ENCODE data around the gene GUSB. TPM values are rescaled to one million over a fixed set of nuclear protein-coding genes. Genes with fewer than 3 reads are reported as not detected.

Gene GUSB
- total RNA-seq, 2 donors from 2014 or later: 51.7 to 52.9 TPM

DNA sequence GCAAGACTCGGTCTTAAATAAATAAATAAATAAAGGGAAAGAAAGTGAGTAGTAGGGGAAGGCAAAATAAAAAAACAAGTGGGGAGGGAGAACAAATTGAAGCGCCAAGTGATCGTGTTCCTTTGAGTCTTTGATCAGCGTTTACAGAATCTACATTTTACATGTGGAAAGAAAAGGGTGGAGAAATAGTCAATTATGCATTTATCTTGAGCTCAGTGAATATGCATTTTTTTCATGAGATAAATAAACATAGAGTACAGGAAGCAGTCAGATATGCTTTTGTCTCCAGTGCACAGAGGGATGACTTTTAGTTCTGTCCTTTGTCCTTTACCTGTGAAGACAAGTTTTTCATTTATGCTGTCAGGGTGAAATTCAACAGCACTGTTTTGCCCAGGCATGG, 6.1 kb upstream of the GUSB start:
- no peaks in the 10 kb centered on the region for H3K4me1 Mint-ChIP-seq (ENCODE audit: low read depth)
- no peaks in the 10 kb centered on the region for H3K36me3 Mint-ChIP-seq (ENCODE audit: insufficient read depth in 2 of 2)
- no peaks in the 10 kb centered on the region for H3K27me3 Mint-ChIP-seq (ENCODE audit: low read depth)
- H3K9me3 Mint-ChIP-seq: no peaks in the 10 kb centered on the region
- DNase-seq: no peak
- H3K27ac Mint-ChIP-seq: no peak overlapping the region
- H3K4me3 Mint-ChIP-seq: no peak overlapping the region
- ATAC-seq (replicated peaks in 1 of 2): no peak

DNA sequence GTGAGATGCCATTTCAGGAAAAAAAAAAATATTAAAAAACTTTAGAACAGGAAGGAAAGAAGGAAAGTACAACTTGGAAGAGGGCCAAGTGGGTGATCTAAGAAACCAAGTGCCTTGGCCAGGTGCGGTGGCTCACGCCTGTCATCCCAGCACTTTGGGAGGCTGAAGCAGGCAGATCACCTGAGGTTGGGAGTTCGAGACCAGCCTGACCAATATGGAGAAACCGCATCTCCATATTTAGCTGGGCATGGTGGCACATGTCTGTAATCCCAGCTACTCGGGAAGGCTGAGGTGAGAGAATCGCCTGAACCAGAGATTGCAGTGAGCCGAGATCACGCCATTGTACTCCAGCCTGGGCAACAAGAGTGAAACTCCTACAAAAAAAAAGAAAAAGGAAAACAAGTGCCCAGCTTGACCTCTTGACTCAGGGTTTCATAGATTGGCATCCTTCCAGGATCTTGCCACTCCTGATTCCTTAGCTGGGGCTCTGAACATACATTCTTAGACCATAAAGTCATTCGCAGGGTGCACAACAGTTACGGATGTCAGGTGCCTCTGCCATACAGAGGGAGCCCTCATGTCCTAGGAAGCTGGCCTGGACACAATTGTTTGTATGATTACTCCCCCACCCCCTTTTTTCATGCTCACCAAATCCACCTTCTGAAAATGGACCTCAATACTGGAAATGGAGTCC, 2.1 kb upstream of the GUSB start:
- Mint-ChIP-seq H3K4me1 (ENCODE audit: low read depth) (peaks cover 10% of the 10 kb centered on the region), H3K4me3 (no peak overlapping the region), H3K36me3 (ENCODE audit: insufficient read depth in 2 of 2) (no peaks in the 10 kb centered on the region), H3K27ac (no peak overlapping the region), H3K27me3 (ENCODE audit: low read depth) (no peaks in the 10 kb centered on the region), H3K9me3 (no peaks in the 10 kb centered on the region)
- ATAC-seq (replicated peaks in 1 of 2) (no peak), DNase-seq (no peak)

DNA sequence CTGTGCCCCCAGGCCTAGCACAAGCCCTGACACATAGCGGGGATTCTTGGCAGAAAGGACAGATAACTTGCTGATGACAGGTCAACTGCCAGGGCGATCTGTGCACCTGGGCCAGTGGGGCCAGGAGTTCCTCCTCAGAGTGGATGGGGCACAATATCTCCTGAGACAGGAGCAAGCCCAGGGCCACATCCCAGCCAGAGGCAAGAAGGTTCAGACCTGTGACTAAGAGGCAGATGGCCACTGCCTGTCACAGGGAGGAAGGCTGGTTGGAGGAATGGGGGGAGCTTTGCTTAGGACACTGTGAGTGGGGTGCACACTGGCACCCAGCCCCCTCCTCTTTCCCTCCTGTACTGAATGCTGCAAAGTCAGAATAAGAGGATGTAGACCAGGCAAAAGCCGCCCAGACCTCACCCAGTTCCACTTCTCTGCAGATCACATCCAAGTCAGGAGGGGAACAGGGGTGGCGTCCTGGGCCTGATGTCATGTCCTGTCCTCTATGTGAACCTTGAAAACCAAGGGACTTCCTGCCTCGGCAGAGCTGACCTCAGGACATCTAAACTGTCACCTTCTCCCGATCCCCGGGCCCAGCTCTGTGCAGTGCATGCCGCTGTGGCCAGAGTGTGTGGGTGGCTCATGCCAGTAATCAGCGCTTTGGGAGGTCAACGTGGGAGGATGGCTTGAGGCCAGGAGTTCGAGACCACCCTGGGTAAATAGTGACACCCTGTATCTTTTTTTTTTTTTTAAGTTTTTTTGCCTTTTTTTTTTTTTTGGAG, 1.3 kb downstream of the GUSB start:
- H3K9me3 Mint-ChIP-seq: no peaks in the 10 kb centered on the region
- H3K27me3 Mint-ChIP-seq (ENCODE audit: low read depth): no peaks in the 10 kb centered on the region
- DNase-seq (peak; percentile 49 to 67), ATAC-seq (replicated peaks in 1 of 2) (peak; percentile 54 to 79)
- peaks cover 10% of the 10 kb centered on the region for H3K4me1 Mint-ChIP-seq (ENCODE audit: low read depth)
- peaks cover 1 to 2% of the 10 kb centered on the region in 2 donors for H3K36me3 Mint-ChIP-seq (ENCODE audit: insufficient read depth in 2 of 2)
- H3K4me3 Mint-ChIP-seq: peak overlapping the region; percentile 85
- H3K27ac Mint-ChIP-seq: peak overlapping the region; percentile 70

DNA sequence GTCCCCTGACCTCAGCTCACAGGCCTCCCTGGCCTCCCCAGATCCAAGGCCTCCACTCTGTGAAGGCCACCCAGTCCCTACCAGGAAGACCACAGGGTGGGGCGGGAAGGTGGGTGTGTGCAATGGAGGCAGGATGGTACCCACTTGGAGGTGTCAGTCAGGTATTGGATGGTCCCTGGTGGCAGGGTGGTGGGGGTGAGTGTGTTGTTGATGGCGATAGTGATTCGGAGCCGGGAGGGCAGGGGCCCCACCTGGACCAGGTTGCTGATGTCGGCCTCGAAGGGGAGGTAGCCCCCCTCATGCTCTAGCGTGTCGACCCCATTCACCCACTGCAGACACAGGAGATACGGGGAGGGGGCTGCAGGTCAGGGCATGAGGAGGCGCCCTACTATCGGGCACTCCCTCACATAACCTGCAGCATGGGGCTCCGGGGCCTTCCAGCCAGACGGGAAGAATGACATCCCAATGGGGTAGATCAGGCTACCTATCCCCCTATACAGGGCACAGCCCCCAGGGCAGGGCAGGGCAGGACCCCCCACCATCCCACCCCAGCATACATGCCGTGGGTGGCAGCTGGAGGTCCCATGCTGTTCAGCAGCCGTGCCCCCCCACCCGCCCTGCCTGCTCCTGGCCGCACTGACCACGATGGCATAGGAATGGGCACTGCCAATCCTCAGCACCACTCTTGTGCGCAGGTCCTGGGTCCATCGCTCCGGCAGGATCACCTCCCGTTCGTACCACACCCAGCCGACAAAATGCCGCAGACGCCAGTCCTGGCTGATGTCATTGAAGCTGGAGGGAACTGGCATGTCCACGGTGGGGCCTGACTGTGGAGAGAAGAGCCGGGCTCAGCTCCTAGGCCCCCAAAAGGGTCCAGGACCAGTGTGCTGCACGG, 2.2 kb downstream of the GUSB start:
- H3K4me1 Mint-ChIP-seq (ENCODE audit: low read depth): peaks cover 10% of the 10 kb centered on the region
- no peak for DNase-seq
- no peaks in the 10 kb centered on the region for H3K27me3 Mint-ChIP-seq (ENCODE audit: low read depth)
- H3K27ac Mint-ChIP-seq: no peak overlapping the region
- H3K4me3 Mint-ChIP-seq: peak overlapping the region in 1 of 2 donors; percentile 85
- H3K9me3 Mint-ChIP-seq: no peaks in the 10 kb centered on the region
- peaks cover 1 to 2% of the 10 kb centered on the region in 2 donors for H3K36me3 Mint-ChIP-seq (ENCODE audit: insufficient read depth in 2 of 2)
- no peak for ATAC-seq (replicated peaks in 1 of 2)

DNA sequence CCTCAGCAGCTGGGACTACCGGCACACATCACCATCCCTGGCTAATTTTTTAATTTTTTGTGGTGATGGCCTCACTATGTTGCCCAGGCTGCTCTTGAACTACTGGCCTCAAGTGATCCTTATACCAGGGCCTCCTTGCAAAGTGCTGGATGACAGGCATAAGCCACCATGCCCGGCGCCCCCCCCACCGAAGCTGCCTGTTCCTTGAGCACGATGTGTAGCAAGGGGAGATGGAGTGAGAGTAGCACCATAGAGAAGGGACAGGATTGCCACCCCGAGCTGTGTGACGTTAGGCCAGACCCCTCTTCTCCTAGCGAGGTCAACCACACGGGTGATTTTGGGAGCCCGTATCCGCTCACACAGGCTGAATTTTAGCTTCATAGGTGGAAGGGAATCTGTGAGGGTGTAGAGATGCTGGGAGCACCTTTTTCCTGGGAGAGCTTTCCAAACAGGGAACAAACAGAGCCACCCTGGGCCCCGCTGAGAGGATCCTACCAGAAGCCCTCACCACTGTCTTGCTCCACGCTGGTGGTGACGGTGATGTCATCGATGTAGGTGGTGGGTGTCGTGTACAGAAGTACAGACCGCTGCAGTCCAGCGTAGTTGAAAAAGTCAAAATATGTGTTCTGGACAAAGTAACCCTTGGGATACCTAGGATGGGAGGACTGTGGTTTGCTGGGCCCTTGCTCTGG, 3.0 kb downstream of the GUSB start:
- Mint-ChIP-seq H3K9me3 (no peaks in the 10 kb centered on the region), H3K27ac (no peak overlapping the region), H3K4me3 (no peak overlapping the region), H3K36me3 (ENCODE audit: insufficient read depth in 2 of 2) (peaks cover 1 to 2% of the 10 kb centered on the region in 2 donors), H3K4me1 (ENCODE audit: low read depth) (peaks cover 10% of the 10 kb centered on the region), H3K27me3 (ENCODE audit: low read depth) (no peaks in the 10 kb centered on the region)
- no peak for ATAC-seq (replicated peaks in 1 of 2)
- no peak for DNase-seq

DNA sequence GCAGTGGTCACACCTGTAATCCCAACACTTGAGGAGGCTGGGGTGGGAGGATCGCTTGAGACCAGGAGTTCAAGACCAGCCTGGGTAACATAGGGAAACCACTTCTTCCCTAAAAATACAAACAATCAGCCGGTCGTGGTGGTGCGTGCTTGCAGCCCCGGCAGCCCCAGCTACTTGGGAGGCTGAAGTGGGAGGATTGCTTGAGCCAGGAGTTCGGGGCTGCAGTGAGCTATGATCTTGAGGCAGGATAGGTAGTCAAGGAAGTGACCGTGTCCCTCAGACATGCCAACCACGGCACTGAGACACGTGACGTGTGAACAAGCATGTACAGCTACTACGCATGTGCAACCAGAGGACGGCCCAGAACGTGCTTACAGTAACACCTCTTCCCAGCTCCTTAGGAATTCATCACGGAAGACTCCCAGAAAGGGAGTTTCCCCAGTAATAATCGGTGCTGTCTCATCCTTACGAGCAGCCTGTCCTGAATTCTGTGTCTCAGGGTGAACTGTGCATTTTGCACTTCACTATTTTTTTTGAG, 5.3 kb downstream of the GUSB start:
- Mint-ChIP-seq H3K27me3 (ENCODE audit: low read depth) (no peaks in the 10 kb centered on the region), H3K27ac (no peak overlapping the region), H3K36me3 (ENCODE audit: insufficient read depth in 2 of 2) (peaks cover 2 to 14% of the 10 kb centered on the region in 2 donors), H3K4me3 (no peak overlapping the region), H3K9me3 (no peaks in the 10 kb centered on the region), H3K4me1 (ENCODE audit: low read depth) (peaks cover 10% of the 10 kb centered on the region)
- ATAC-seq (replicated peaks in 1 of 2) (no peak), DNase-seq (no peak)

DNA sequence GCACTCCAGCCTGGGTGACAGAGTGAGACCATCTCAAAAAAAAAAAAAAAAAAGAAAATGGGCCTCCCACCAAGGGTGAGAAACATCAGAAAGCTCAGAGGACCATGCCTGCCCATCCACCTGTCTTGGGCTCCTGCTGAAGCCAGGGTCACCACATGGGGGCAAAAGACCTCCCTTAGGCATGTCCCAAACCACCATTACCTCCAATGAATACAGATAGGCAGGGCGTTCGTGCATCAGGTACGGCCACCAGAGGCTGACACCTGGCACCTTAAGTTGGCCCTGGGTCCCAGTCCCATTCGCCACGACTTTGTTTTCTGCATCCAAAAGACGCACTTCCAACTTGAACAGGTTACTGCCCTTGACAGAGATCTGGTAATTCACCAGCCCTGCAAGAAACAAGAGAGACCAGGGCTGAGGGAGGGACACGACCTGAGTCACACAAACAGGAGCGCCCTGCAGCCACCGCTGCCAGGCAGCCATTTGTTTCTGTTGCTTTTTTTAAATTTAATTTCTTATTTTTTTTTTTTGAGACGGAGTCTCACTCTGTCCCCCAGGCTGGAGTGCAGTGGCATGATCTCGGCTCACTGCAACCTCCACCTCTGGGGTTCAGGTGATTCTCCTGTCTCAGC, 6.1 kb downstream of the GUSB start:
- DNase-seq (no peak), ATAC-seq (replicated peaks in 1 of 2) (no peak)
- no peak overlapping the region for H3K4me3 Mint-ChIP-seq
- H3K9me3 Mint-ChIP-seq: no peaks in the 10 kb centered on the region
- no peaks in the 10 kb centered on the region for H3K27me3 Mint-ChIP-seq (ENCODE audit: low read depth)
- no peak overlapping the region for H3K27ac Mint-ChIP-seq
- H3K36me3 Mint-ChIP-seq (ENCODE audit: insufficient read depth in 2 of 2): peaks cover 3 to 15% of the 10 kb centered on the region in 2 donors
- H3K4me1 Mint-ChIP-seq (ENCODE audit: low read depth): peaks cover 8% of the 10 kb centered on the region

DNA sequence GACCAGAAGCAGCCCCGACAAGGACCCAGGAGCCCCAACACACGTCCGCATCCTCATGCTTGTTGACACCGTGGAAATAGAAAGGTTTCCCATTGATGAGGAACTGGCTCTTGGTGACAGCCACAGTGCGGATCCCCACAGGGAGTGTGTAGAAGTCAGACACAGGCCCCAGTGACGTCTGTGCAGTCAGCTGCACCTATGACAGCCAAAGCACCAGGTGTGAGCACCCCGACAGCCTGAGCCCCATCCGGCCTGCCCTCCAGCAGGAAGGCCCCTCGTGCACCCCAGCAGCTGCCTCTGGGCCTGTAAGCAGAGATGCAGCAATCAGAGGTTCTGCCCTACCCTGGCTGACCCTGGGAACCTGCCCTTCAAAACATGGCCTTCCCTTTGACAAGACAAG, 7.1 kb downstream of the GUSB start:
- no peak overlapping the region for H3K27ac Mint-ChIP-seq
- DNase-seq: no peak
- H3K4me3 Mint-ChIP-seq: no peak overlapping the region
- H3K4me1 Mint-ChIP-seq (ENCODE audit: low read depth): no peaks in the 10 kb centered on the region
- no peak for ATAC-seq (replicated peaks in 1 of 2)
- no peaks in the 10 kb centered on the region for H3K9me3 Mint-ChIP-seq
- peaks cover 4 to 17% of the 10 kb centered on the region in 2 donors for H3K36me3 Mint-ChIP-seq (ENCODE audit: insufficient read depth in 2 of 2)
- H3K27me3 Mint-ChIP-seq (ENCODE audit: low read depth): no peaks in the 10 kb centered on the region

DNA sequence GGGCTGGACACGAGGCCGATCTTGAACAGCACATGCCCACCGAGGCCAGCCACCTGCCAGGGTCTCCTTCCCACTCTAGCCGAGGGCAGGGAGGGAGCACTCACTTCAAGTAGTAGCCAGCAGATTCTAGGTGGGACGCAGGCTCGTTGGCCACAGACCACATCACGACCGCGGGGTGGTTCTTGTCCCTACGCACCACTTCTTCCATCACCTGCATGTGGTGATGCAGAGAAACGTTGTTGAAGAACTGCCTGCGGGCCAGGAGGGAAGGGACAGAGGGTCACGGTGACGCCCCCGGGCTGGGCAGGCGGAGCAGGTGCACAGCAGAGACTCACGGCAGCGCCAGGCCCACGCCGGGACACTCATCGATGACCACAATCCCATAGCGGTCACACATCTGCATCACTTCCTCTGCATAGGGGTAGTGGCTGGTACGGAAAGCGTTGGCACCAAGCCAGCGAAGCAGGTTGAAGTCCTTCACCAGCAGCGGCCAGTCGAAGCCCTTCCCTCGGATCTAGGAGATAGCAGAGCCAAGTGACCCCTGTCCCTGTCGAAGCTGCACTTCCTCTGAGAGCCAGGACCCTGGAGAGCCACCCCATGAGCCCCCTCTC, 7.7 kb downstream of the GUSB start:
- no peaks in the 10 kb centered on the region for H3K4me1 Mint-ChIP-seq (ENCODE audit: low read depth)
- DNase-seq (no peak), ATAC-seq (replicated peaks in 1 of 2) (no peak)
- no peak overlapping the region for H3K4me3 Mint-ChIP-seq
- no peaks in the 10 kb centered on the region for H3K9me3 Mint-ChIP-seq
- H3K27me3 Mint-ChIP-seq (ENCODE audit: low read depth): no peaks in the 10 kb centered on the region
- no peak overlapping the region for H3K27ac Mint-ChIP-seq
- H3K36me3 Mint-ChIP-seq (ENCODE audit: insufficient read depth in 2 of 2): peaks cover 4 to 19% of the 10 kb centered on the region in 2 donors

DNA sequence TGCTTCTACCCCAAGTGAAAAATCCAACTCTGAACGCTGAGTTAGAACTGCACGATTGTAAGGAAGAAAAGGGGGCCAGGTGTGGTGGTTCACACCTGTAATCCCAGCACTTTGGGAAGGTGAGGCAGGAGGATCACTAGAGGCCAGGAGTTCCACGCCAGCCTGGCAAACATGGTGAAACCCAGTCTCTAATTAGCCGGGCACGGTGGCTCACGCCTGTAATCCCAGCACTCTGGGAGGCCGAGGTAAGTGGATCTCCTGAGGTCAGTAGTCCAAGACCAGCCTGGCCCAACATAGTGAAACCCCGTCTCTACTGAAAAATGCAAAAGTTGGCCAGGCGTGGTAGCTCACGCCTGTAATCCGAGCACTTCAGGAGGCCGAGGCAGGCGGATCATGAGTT, 9.0 kb downstream of the GUSB start:
- no peak for ATAC-seq (replicated peaks in 1 of 2)
- no peaks in the 10 kb centered on the region for H3K4me1 Mint-ChIP-seq (ENCODE audit: low read depth)
- no peak overlapping the region for H3K27ac Mint-ChIP-seq
- H3K4me3 Mint-ChIP-seq: no peak overlapping the region
- H3K9me3 Mint-ChIP-seq: no peaks in the 10 kb centered on the region
- no peak for DNase-seq
- H3K27me3 Mint-ChIP-seq (ENCODE audit: low read depth): no peaks in the 10 kb centered on the region
- H3K36me3 Mint-ChIP-seq (ENCODE audit: insufficient read depth in 2 of 2): peaks cover 4 to 19% of the 10 kb centered on the region in 2 donors

DNA sequence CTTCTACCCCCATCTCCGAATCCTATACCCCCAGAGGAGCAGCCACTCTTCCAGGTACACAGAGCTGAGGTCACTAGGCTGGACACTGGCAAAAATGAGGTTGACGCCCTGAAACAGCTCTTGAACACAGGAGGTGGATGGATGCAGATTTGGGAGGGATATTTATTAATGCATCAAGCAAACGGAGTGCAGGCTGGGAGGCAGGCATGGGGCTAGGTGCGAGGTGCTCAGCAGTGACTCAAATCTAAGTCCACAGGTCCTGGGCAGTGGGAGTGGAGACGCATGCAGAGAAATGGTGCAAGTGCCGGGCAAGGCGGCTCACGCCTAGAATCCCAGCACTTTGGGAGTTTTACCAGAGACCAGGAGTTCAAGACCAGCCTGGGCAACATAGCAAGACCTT, 11.0 kb downstream of the GUSB start:
- Mint-ChIP-seq H3K36me3 (ENCODE audit: insufficient read depth in 2 of 2) (peaks cover 5 to 23% of the 10 kb centered on the region in 2 donors), H3K4me3 (no peak overlapping the region), H3K4me1 (ENCODE audit: low read depth) (no peaks in the 10 kb centered on the region), H3K27ac (no peak overlapping the region), H3K27me3 (ENCODE audit: low read depth) (no peaks in the 10 kb centered on the region), H3K9me3 (no peaks in the 10 kb centered on the region)
- no peak for DNase-seq
- no peak for ATAC-seq (replicated peaks in 1 of 2)

Measured in activated T-cell treated with anti-CD3 and anti-CD28 coated beads, Interleukin-2, amount 50 U/mL, for 72 hours (primary cell).